Uterus (tissue), 2 donors: ENCODE data around the gene GNB1.

Experiments
- CTCF ChIP-seq, 4 experiments: fragments of 200-600 bp in 2 of 4; fragments of 450-650 bp in 2 of 4; sonication (generic) in 2 of 4; IDR thresholded peaks; one replicate each; pipeline ENCODE4 v1.5.1; 2016 to 2019; ENCODE audit warnings: antibody characterized with exemption in 4 of 4, mild to moderate bottlenecking in 2 of 4, moderate library complexity in 1 of 4
- POLR2A ChIP-seq, 2 donors: fragments of 450-650 bp; IDR thresholded peaks; one replicate each; pipeline ENCODE4 v1.6.1; 2016; ENCODE audit warnings: antibody characterized with exemption in 2 of 2, mild to moderate bottlenecking in 1 of 2, moderate library complexity in 1 of 2

- TF ChIP-seq CTCF (IDR thresholded peaks at IDR 0.05) (no peak), POLR2A (IDR thresholded peaks at IDR 0.05) (no peak)
Observed at GRCh38 chr1:1899266-1899966, 8.5 kb upstream of the GNB1 start.
